ENCODE data around the gene MB. TPM values are rescaled to one million over a fixed set of nuclear protein-coding genes. Genes with fewer than 3 reads are reported as not detected.
A peak's percentile ranks its signal among the peaks of the same experiment; 100 is the strongest.
"Not testable (repeated sequence)": the region's sequence is repeated elsewhere in the genome, so short reads cannot be mapped to it uniquely, and the experiment has no call there.

MB gene
- total RNA-seq = under 1 TPM; 0.24 to 0.69 TPM

- Mint-ChIP-seq H3K36me3 (ENCODE audit: insufficient read depth in 2 of 2) (no peaks in the 10 kb centered on the region), H3K4me3 (no peak within 1 kb of the TSS), H3K27ac (no peak within 1 kb of the TSS), H3K9me3 (no peaks in the 10 kb centered on the region), H3K4me1 (ENCODE audit: low read depth) (peaks cover 9% of the 10 kb centered on the region), H3K27me3 (ENCODE audit: low read depth) (no peaks in the 10 kb centered on the region)
- DNase-seq = no peak
- no peak for ATAC-seq (replicated peaks in 1 of 2)
Observed at GRCh38 chr22:35617137-35617755, at the start of gene MB. TSS of gene MB (minus strand) at chr22:35617329. CDS start at chr22:35617257, 72 bp downstream.

GRCh38 chr22:35666699-35667098 lies 49.6 kb upstream of the MB start:
- H3K4me3 Mint-ChIP-seq; DNase-seq; H3K9me3 Mint-ChIP-seq; H3K27me3 Mint-ChIP-seq (ENCODE audit: low read depth); H3K27ac Mint-ChIP-seq; ATAC-seq (replicated peaks in 1 of 2): not testable (repeated sequence)
- Mint-ChIP-seq H3K36me3 (ENCODE audit: insufficient read depth in 2 of 2) (peaks cover 26 to 48% of the 10 kb centered on the region in 2 donors), H3K4me1 (ENCODE audit: low read depth) (peaks cover 12% of the 10 kb centered on the region)

DNA sequence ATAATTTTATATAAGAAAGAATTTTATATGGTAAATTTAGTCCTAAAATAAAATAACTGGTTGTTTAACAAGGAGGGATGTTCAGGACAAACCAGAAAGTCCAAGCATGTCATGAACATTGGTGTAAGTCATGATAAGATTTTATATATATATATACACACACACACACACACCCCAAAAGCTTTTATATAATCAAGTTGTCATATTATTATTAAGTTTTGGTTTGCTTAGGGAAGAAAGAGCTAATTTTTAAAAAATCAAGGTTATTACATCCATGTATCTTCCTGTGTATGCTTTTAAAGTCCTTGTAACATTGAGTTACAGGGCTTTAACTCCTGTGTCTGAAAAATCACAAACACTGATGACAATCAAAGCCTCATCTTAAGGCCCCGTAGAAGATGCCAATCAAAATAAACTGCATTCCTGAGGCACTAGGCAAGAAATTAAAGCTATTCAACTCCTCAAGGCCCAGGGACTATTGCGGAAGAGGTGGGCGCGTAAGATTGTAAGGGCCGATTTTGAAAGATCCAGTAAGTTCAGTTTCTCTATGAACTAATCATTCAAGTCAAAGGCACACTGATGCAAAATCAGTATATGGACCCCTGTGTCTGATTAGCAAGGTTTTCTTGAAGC lies 47.9 kb upstream of the MB start:
- ATAC-seq (replicated peaks in 1 of 2) (no peak), DNase-seq (no peak)
- peaks cover 4 to 6% of the 10 kb centered on the region in 2 donors for H3K9me3 Mint-ChIP-seq
- H3K4me3 Mint-ChIP-seq = no peak overlapping the region
- peaks cover 37 to 53% of the 10 kb centered on the region in 2 donors for H3K36me3 Mint-ChIP-seq (ENCODE audit: insufficient read depth in 2 of 2)
- no peaks in the 10 kb centered on the region for H3K27me3 Mint-ChIP-seq (ENCODE audit: low read depth)
- H3K4me1 Mint-ChIP-seq (ENCODE audit: low read depth) = peaks cover 29% of the 10 kb centered on the region
- H3K27ac Mint-ChIP-seq = no peak overlapping the region

GRCh38 chr22:35663371-35663770 lies 46.2 kb upstream of the MB start:
- Mint-ChIP-seq H3K9me3 (peaks cover 8 to 11% of the 10 kb centered on the region in 2 donors), H3K4me3 (peak overlapping the region in 1 of 2 donors; percentile 79), H3K36me3 (ENCODE audit: insufficient read depth in 2 of 2) (peaks cover 50 to 66% of the 10 kb centered on the region in 2 donors), H3K27ac (peak overlapping the region; percentile 90), H3K4me1 (ENCODE audit: low read depth) (peaks cover 46% of the 10 kb centered on the region), H3K27me3 (ENCODE audit: low read depth) (no peaks in the 10 kb centered on the region)
- no peak for DNase-seq
- no peak for ATAC-seq (replicated peaks in 1 of 2)

DNA sequence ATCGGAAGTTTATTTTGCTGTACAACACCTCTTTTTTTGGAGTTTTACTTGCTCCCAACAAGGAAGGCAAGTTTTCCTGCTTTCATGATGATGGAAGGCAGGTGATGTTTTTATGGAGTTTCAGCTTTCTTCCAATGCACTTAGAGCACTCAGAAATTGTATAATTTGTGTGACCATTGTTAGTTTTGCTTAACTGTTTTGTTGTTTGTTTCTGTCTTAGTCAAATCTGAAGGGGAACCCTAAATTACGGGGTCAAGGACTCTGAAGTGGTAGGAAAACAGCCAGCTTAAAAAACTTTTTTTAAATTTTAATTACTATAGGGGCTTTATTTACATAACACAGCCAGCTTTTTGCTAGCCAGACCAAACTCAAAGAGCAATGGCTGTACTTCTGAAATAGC lies 45.8 kb upstream of the MB start:
- H3K27me3 Mint-ChIP-seq (ENCODE audit: low read depth) = no peaks in the 10 kb centered on the region
- H3K4me1 Mint-ChIP-seq (ENCODE audit: low read depth) = peaks cover 50% of the 10 kb centered on the region
- H3K9me3 Mint-ChIP-seq = peaks cover 10 to 12% of the 10 kb centered on the region in 2 donors
- peaks cover 53 to 66% of the 10 kb centered on the region in 2 donors for H3K36me3 Mint-ChIP-seq (ENCODE audit: insufficient read depth in 2 of 2)
- H3K4me3 Mint-ChIP-seq = peak overlapping the region in 1 of 2 donors; percentile 79
- ATAC-seq (replicated peaks in 1 of 2) (no peak), DNase-seq (no peak)
- peak overlapping the region; percentile 90 for H3K27ac Mint-ChIP-seq

DNA sequence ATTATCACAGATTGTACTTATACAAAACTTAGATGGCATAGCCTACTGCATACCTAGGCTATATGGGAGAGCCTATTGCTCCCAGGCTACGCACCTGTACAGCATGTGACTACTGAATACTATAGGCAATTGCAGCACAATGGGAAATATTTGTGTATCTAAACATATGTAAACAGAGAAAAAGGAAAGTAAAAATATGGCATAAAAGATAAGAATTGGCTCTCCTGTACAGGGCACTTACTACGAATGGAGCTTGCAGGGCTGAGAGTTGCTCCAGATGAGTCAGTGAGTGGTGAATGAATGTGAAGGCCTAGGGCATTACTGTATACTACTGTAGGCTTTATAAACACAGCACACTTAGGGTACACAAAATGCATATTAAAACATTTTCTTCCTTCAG lies 44.3 kb upstream of the MB start:
- Mint-ChIP-seq H3K27me3 (ENCODE audit: low read depth) (no peaks in the 10 kb centered on the region), H3K9me3 (peaks cover 9 to 10% of the 10 kb centered on the region in 2 donors), H3K4me3 (peak overlapping the region in 1 of 2 donors; percentile 50), H3K36me3 (ENCODE audit: insufficient read depth in 2 of 2) (peaks cover 50 to 69% of the 10 kb centered on the region in 2 donors), H3K4me1 (ENCODE audit: low read depth) (peaks cover 60% of the 10 kb centered on the region), H3K27ac (peak overlapping the region; percentile 87)
- no peak for DNase-seq
- ATAC-seq (replicated peaks in 1 of 2) = peak; percentile 79 to 90

GRCh38 chr22:35660291-35661127 lies 43.4 kb upstream of the MB start:
- DNase-seq = no peak
- Mint-ChIP-seq H3K4me3 (peak overlapping the region; percentile 50 to 57), H3K27me3 (ENCODE audit: low read depth) (no peaks in the 10 kb centered on the region), H3K4me1 (ENCODE audit: low read depth) (peaks cover 60% of the 10 kb centered on the region), H3K9me3 (peaks cover 9% of the 10 kb centered on the region in 2 donors), H3K36me3 (ENCODE audit: insufficient read depth in 2 of 2) (peaks cover 48 to 75% of the 10 kb centered on the region in 2 donors), H3K27ac (peak overlapping the region; percentile 95)
- peak; percentile 79 to 83 for ATAC-seq (replicated peaks in 1 of 2)

DNA sequence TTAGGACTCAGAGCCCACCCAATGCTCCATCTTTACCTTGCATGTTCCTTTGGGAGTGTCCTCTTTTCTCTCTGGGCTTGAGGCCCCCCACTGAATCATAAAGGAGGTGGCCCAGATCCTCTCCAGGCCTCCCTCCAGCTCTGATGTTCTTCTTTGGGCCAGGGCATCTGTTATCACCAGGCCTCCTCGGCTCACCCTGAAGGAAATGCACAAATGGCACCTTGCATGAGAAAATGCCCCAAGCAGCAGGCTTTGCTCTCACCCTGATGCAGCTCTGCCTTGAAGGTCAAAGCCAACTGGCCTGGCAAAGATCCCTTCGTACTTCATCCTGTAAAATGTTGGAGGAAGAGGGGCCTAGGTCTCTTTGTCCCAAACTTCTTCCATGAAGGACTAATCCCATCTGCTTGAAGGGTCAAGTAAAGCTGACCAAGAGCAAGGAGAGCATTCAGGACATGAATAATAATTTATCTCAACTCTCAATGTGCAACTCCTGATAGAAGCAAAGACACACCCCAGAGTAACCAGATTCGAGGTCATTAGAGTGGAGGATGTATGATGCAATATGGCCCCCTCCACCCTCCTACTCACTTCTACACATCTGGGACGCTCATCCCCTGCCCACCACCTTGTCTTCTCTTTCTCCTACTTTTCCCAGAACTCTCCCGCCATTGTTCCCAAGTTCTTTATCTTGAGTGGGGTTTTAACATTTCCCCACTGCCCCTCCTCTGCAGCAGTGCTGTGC lies 40.6 kb upstream of the MB start:
- DNase-seq (no peak), ATAC-seq (replicated peaks in 1 of 2) (no peak)
- peaks cover 70% of the 10 kb centered on the region for H3K4me1 Mint-ChIP-seq (ENCODE audit: low read depth)
- H3K9me3 Mint-ChIP-seq = peaks cover 7 to 9% of the 10 kb centered on the region in 2 donors
- peak overlapping the region; percentile 58 for H3K27ac Mint-ChIP-seq
- H3K4me3 Mint-ChIP-seq = no peak overlapping the region
- peaks cover 41 to 74% of the 10 kb centered on the region in 2 donors for H3K36me3 Mint-ChIP-seq (ENCODE audit: insufficient read depth in 2 of 2)
- H3K27me3 Mint-ChIP-seq (ENCODE audit: low read depth) = no peaks in the 10 kb centered on the region

DNA sequence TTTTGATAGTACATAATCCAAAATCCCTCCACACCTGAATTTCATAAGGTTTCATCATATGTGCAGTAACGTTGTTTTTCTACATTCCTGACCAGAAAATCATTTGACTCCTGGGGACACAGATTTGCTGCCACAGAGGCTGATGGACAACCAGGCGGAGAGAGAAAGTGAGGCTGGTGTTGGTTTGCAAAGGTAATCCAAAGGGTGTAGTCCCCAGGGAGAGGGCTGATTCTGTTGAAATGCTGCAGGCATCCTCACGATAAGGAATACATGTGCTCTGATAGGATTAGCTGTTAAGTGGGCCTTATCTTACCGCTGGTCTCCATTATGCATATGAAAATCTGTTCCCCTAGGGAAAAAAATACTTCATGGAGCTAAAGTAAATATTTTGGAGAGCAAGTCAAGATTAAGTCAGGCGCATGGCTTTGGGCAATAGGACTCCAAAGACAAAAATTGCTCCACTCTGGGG lies 39.2 kb upstream of the MB start:
- H3K36me3 Mint-ChIP-seq (ENCODE audit: insufficient read depth in 2 of 2) = peaks cover 34 to 71% of the 10 kb centered on the region in 2 donors
- no peaks in the 10 kb centered on the region for H3K27me3 Mint-ChIP-seq (ENCODE audit: low read depth)
- ATAC-seq (replicated peaks in 1 of 2) (no peak), DNase-seq (no peak)
- H3K4me1 Mint-ChIP-seq (ENCODE audit: low read depth) = peaks cover 56% of the 10 kb centered on the region
- no peak overlapping the region for H3K4me3 Mint-ChIP-seq
- peak overlapping the region; percentile 34 for H3K27ac Mint-ChIP-seq
- peaks cover 7 to 9% of the 10 kb centered on the region in 2 donors for H3K9me3 Mint-ChIP-seq

DNA sequence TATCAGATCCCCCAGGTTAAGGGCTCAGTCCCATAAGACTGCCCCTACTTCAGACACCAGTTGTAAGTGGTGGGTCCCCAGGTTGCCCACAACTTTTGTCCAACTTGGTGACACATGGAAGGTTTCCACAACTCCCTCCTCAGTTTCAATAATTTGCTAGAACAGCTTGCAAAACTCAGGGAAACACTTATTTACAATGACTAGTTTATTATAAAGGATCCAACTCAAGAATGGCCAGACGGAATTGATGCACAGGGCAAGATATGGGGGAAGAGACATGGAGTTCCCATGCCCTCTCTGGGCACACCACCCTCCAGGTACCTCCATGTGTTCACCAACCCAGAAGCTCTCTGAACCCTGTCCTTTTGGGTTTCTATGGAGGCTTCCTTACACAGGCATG lies 36.7 kb upstream of the MB start:
- no peaks in the 10 kb centered on the region for H3K27me3 Mint-ChIP-seq (ENCODE audit: low read depth)
- DNase-seq (no peak), ATAC-seq (replicated peaks in 1 of 2) (no peak)
- H3K4me3 Mint-ChIP-seq = peak overlapping the region in 1 of 2 donors; percentile 17
- peaks cover 4 to 7% of the 10 kb centered on the region in 2 donors for H3K9me3 Mint-ChIP-seq
- peaks cover 28 to 72% of the 10 kb centered on the region in 2 donors for H3K36me3 Mint-ChIP-seq (ENCODE audit: insufficient read depth in 2 of 2)
- peak overlapping the region; percentile 60 for H3K27ac Mint-ChIP-seq
- peaks cover 54% of the 10 kb centered on the region for H3K4me1 Mint-ChIP-seq (ENCODE audit: low read depth)

DNA sequence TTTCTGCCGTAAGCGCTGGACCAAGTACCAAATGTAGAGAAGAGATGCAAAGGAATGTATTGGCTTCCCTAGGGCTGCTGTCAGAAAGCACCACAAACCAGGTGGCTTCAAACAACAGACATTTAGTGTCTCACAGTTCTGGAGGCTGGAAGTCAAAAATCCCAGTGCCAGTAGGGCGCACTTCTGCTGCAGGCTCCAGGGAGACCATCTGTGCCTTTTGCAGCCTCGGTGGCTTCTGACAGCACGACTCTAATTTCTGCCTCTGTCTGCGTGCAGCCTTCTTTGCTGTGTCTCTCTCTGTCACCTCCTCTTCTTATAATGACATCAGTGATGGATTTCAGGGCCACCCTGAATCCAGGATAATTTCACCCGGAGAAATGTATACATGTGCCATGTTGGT lies 34.0 kb upstream of the MB start:
- Mint-ChIP-seq H3K9me3 (peaks cover 0 to 2% of the 10 kb centered on the region in 2 donors), H3K4me1 (ENCODE audit: low read depth) (peaks cover 55% of the 10 kb centered on the region), H3K4me3 (peak overlapping the region in 1 of 2 donors; percentile 55), H3K27me3 (ENCODE audit: low read depth) (no peaks in the 10 kb centered on the region), H3K27ac (no peak overlapping the region), H3K36me3 (ENCODE audit: insufficient read depth in 2 of 2) (peaks cover 18 to 50% of the 10 kb centered on the region in 2 donors)
- ATAC-seq (replicated peaks in 1 of 2) (no peak), DNase-seq (no peak)

- H3K27ac Mint-ChIP-seq = peak overlapping the region; percentile 100
- H3K27me3 Mint-ChIP-seq (ENCODE audit: low read depth) = no peaks in the 10 kb centered on the region
- ATAC-seq (replicated peaks in 1 of 2) (no peak), DNase-seq (no peak)
- H3K9me3 Mint-ChIP-seq = peaks cover 0 to 2% of the 10 kb centered on the region in 2 donors
- H3K4me3 Mint-ChIP-seq = peak overlapping the region; percentile 97 to 99
- peaks cover 55% of the 10 kb centered on the region for H3K4me1 Mint-ChIP-seq (ENCODE audit: low read depth)
- peaks cover 18 to 41% of the 10 kb centered on the region in 2 donors for H3K36me3 Mint-ChIP-seq (ENCODE audit: insufficient read depth in 2 of 2)
Observed at GRCh38 chr22:35649636-35650250, 32.6 kb upstream of the MB start.

Measured in activated T-cell treated with anti-CD3 and anti-CD28 coated beads, Interleukin-2, amount 50 U/mL, for 72 hours (primary cell).